ENCODE results near the gene RBM39. TPM values are rescaled to one million over a fixed set of nuclear protein-coding genes. Genes with fewer than 3 reads are reported as not detected.
A peak's percentile ranks its signal among the peaks of the same experiment; 100 is the strongest.

The RBM39 gene
- total RNA-seq, 1 experiment from 2014 or later: 390 TPM

- no peak for DNase-seq (ENCODE audit: low spot score)
These were observed 61.4 kb downstream of the RBM39 start for GRCh38 chr20:35680452-35681183.

GRCh38 chr20:35674921-35675320 lies 67.1 kb downstream of the RBM39 start:
- DNase-seq (ENCODE audit: low spot score): no peak

DNA sequence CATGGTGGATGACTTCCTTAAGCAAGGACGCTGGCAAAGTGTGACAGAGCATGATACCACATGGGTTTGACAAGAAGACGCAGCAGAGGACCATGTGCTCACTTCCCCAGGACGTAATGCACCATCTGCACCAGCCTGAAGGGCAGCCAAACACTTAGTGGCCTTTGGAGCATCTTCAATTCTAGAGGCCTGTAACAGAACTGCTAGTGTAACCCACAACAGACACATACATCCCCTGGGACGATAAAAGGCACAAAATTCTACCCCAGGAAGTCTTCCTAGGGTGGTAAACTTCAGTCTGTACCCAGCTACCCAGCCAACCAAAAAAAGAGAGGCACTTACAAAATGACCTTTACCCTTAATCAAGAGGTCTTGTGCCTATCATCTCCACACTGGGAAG lies 68.2 kb downstream of the RBM39 start:
- DNase-seq (ENCODE audit: low spot score): no peak

DNA sequence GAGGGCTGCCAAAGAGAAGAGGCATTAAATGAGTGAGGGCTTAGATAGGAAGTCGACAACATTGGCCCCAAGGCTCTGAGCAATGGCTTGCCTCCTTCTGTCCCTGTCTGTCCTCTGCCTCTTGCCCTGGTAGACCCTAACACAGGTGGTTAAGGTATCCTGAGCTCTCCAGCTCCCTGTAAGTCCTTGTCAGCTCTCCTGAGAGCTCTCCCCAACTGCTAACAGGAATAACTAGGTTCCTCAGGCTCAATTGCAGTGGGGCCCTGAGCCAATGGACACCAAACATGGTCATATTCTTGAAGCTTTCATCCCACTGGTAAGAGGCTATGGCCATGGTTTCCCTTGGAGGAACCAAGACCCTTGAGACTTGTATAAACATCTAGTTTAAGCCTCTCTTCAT lies 72.4 kb downstream of the RBM39 start:
- no peak for DNase-seq (ENCODE audit: low spot score)

- DNase-seq (ENCODE audit: low spot score): no peak
These were observed 72.8 kb downstream of the RBM39 start for GRCh38 chr20:35669221-35669620.

GRCh38 chr20:35665949-35666288 lies 76.1 kb downstream of the RBM39 start:
- DNase-seq (ENCODE audit: low spot score): no peak

GRCh38 chr20:35664466-35665206 lies 77.4 kb downstream of the RBM39 start, which contains the start of the genes CPNE1 and RBM12:
CPNE1 (minus strand) TSS chr20:35664900; CDS start chr20:35632923, 31,977 bp downstream.
RBM12 (minus strand) TSS chr20:35664900; CDS start chr20:35655322, 9,578 bp downstream.
- peak; percentile 98 for DNase-seq (ENCODE audit: low spot score)

DNA sequence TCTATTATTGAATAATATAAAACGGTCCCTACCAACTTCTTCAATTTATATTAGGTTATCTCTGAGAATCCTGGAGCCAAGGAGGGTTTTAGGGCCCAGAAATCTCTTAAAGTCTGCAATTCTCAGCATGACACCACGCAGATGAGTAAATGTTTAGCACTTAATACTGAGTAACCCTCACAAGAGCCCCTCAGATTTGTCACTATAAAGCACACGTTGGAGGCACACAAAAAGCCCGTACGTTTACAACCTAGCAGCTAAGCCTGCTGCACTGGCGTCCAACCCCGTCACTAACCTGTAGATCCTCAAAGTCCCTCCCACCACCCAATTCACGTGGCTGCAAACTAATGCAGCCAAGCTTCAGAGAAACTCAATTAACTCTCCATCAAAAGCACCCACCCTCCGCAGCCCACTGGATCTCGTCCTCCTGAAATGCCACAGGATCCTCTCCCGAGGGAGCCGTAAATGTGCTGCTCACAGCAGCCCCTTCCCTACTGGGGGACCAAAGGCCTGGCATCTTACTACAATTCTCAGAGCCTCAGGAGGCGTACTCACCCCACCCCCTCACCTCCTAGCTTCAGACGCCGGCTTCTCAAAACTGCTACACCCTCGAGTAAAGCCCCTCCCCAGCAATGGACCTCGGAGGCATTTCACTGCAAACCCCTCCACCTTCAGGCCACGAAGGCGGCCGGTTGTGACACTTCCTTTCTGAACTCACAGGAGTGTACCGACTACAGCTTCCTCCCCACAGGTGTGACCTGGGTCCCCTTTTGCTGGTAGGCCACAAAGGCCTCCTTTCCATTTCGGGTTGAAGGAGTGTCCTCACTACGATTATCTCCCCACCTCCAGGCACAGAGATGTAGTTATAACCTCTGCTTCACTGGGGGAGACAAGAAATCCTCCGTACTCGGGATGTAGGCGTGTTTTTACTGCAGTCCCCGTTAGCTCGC lies 78.3 kb downstream of the RBM39 start:
- peak; percentile 79 for DNase-seq (ENCODE audit: low spot score)

GRCh38 chr20:35662551-35662950 lies 79.5 kb downstream of the RBM39 start:
- no peak for DNase-seq (ENCODE audit: low spot score)

DNA sequence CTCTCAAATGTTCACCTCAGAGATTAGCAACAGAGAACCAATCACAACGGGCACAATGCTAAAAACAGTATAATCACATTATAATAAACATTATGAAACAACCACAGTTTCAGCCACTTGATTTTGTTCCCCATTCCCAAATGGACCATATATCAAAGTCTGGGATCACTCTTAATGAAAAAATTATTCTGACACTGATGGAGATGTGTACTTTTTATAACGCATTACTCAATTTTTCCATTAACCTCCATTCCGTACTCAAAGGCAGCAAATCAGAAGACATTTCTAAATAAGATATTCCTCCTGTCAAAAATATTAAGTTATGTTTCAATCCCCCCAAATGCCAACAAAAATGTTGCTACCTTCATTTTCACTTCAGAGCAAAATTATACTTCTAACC lies 80.2 kb downstream of the RBM39 start:
- no peak for DNase-seq (ENCODE audit: low spot score)

GRCh38 chr20:35661053-35661452 lies 81.0 kb downstream of the RBM39 start:
- DNase-seq (ENCODE audit: low spot score): no peak

GRCh38 chr20:35660122-35660937 lies 81.7 kb downstream of the RBM39 start:
- DNase-seq (ENCODE audit: low spot score): no peak

DNA sequence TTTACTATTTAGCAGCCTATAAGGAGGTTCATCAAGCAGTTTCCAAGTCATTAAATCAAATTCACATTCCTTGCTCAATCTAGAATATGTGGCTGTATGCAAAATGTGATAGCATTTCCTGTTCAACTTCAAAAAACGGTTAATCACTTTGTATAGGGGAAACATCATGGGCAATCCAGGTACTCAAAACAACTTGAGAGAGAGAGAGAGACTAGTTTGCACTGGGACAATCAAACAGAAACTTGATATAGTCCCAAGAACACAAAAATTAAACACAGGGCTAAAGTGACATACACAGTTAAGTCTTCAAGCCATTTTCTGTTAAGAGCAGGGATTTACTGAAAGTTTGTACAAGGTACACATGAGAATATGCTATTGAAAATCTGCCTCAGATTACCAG lies 84.8 kb downstream of the RBM39 start:
- DNase-seq (ENCODE audit: low spot score): no peak

DNA sequence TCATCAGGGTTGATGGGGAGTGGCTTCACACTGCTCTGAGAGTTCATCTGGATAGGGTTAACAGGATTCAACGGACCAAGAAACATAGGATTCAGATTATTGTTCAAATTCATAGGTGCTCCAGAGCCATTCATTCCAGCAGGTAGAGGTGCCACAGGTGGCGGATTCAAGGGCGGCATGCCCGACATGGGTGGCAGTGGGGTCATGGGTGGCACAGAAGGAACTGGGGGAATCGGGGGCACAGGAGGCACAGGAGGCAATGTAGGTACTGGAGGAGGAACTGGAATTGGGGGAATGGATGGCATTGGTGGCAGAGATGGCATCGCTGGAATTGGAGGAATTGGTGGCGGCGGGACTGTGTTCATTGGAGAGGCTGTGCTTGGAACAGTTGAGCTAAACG lies 87.6 kb downstream of the RBM39 start:
- DNase-seq (ENCODE audit: low spot score): no peak

- DNase-seq (ENCODE audit: low spot score): no peak
These were observed 88.2 kb downstream of the RBM39 start for GRCh38 chr20:35653893-35654292.

Small RNA genes within 50 kb of the gene (small RNA-seq; reads per million reads assigned to genes)
- gene RF00026: not detected

Other genes starting within 250 kb of the RBM39 start
- not detected in 2 replicates for gene C20orf173, start 212.6 kb downstream of the RBM39 start, total RNA-seq (2014; rRNA removed; shearing (Covaris generic))
- gene ERGIC3, start 200.2 kb downstream of the RBM39 start, total RNA-seq (2014; rRNA removed; shearing (Covaris generic)): 391 and 426 TPM in 2 replicates
- gene SPAG4, start 126.4 kb downstream of the RBM39 start, total RNA-seq (2014; rRNA removed; shearing (Covaris generic)): 18.1 and 27.0 TPM in 2 replicates
- 390 and 417 TPM in 2 replicates for gene CPNE1, start 77.4 kb downstream of the RBM39 start, total RNA-seq (2014; rRNA removed; shearing (Covaris generic))
- 54.8 and 55.4 TPM in 2 replicates for gene RBM12, start 77.4 kb downstream of the RBM39 start, total RNA-seq (2014; rRNA removed; shearing (Covaris generic))
- 132 and 139 TPM in 2 replicates for gene NFS1, start 42.9 kb downstream of the RBM39 start, total RNA-seq (2014; rRNA removed; shearing (Covaris generic))
- gene ROMO1, start 42.9 kb downstream of the RBM39 start, total RNA-seq (2014; rRNA removed; shearing (Covaris generic)): 653 and 669 TPM in 2 replicates
- 39.0 and 47.2 TPM in 2 replicates for gene PHF20, start 29.8 kb upstream of the RBM39 start, total RNA-seq (2014; rRNA removed; shearing (Covaris generic))
- gene SCAND1, start 212.2 kb upstream of the RBM39 start, total RNA-seq (2014; rRNA removed; shearing (Covaris generic)): 175 and 216 TPM in 2 replicates
- 13.7 and 14.5 TPM in 2 replicates for gene CNBD2, start 226.3 kb upstream of the RBM39 start, total RNA-seq (2014; rRNA removed; shearing (Covaris generic))

Data from HT-29 (cell line).